ENCODE results near the gene GNG11.
A peak's percentile ranks its signal among the peaks of the same experiment; 100 is the strongest.
"Not testable (repeated sequence)": the region's sequence is repeated elsewhere in the genome, so short reads cannot be mapped to it uniquely, and the experiment has no call there.

GNG11 gene

DNA sequence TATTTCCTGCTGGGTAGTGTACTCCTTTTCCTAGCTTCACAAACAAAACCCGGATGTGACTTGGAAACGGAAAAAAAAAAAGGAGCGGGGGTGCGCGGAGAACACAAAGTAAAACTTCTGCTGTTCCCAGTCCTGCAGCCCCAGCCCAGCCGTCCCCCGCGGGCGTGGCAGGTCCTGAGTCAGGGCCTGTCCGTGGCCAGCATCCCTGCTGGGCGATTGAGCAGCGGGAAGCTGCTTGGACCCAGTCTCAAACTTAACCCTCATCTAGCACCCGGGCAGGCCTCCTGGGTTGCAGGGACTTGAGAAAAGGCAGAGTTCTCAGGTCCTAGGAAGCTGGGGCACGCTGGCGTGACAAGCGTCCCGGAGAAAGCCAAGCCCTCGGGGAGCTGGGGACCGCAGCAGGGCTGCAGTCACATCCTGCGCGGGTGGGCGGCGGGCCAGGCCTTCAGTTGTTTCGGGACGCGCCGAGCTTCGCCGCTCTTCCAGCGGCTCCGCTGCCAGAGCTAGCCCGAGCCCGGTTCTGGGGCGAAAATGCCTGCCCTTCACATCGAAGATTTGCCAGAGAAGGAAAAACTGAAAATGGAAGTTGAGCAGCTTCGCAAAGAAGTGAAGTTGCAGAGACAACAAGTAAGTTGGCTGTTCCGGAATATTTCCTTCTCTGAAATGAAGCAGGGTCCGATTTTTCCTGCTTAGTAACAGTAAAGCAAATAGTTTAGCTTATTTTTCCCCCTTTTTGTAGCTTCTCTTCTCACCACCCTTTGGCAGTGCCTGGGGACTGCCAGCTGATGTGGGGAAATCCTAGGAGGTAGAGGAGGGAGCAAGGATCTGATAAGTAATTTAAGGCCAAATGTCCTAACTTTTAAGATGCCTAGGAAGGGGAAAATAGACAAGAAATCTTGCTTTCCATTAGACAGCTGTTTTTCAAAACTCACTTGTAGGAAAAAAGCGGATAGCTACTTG is at the start of gene GNG11:
TSS of gene GNG11 (plus strand) at position 129 of the 960 bp plus-strand sequence. CDS start at position 532, 403 bp downstream.
- peak; percentile 72 for DNase-seq

DNA sequence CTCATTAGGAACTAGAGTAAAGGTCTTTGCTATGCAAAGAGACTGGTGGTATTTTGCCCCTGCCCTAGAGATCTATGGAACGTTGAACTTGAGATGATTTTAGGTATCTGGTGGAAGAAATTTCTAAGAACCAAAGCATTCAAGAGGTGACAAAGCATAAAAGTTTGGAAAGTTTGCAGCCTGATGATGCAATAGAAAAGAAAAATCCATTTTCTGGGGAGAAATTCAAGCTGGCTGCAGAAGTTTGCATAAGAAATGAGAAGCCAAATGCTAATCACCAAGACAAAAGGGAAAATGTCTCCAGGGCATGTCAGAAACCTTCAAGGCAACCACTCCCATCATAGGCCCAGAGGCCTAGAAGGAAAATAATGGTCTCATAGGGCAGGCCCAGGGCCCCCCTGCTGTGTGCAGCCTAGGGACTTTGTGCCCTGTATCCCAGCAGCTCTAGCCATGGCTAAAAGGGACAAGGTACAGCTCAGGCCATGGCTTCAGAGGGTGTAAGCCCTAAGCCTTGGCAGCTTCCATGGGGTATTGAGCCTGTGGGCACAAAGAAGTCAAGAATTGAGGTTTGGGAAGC is 47.4 kb upstream of the GNG11 start:
- no peak for DNase-seq

DNA sequence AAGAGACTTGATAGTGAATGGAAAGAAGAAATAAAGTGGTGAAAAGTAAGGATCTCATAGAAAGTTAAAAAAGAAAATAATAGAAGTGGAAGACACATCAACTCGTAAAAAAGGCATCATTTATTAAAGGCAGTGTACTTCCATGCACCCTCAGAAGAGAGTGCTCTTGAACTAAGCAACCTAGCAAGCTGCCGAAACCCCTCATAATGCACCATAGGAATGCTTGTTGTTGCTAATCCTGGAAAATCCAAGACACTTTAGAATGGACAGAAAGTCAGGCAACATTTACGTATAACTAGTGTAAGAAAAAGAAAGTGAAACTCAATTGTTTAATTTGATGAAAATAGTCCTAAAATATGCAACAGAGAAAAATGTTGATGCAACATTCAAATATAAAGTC is 43.8 kb upstream of the GNG11 start:
- DNase-seq: no peak

DNA sequence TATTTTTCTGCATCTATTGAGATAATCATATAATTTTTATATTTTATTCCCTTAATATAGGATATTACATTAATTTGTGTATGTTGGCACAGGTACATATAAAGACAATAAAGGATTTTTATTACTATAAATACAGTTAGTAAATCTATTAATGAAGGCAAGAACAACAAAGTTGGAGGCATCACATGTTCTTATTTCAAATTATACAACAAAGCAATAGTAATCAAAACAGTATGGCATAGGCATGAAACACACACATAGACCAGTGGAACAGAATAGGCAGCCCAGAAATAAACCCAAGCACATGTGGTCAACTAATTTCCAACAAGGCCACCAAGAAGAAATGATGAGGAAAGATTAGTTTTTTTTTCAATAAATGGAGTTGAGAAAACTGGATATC is 42.2 kb upstream of the GNG11 start:
- no peak for DNase-seq

DNA sequence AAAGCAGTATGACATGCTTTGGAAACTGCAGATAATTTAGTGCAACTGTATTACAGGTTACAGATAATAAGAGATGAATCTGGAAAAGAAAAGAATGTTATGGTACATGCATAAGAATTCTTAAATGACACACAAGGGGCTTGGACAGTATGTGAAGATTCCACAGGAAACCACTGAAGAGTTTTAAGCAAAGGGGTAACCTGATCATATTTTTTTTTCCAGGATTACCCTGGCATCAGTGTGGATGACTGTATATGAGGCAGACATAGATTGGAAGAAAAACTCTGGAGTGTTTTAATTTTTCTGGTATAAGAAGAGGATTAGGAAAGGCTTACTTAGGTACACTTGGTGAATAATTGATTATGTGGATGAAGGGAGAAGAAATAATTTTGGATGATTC is 39.1 kb upstream of the GNG11 start:
- no peak for DNase-seq

DNA sequence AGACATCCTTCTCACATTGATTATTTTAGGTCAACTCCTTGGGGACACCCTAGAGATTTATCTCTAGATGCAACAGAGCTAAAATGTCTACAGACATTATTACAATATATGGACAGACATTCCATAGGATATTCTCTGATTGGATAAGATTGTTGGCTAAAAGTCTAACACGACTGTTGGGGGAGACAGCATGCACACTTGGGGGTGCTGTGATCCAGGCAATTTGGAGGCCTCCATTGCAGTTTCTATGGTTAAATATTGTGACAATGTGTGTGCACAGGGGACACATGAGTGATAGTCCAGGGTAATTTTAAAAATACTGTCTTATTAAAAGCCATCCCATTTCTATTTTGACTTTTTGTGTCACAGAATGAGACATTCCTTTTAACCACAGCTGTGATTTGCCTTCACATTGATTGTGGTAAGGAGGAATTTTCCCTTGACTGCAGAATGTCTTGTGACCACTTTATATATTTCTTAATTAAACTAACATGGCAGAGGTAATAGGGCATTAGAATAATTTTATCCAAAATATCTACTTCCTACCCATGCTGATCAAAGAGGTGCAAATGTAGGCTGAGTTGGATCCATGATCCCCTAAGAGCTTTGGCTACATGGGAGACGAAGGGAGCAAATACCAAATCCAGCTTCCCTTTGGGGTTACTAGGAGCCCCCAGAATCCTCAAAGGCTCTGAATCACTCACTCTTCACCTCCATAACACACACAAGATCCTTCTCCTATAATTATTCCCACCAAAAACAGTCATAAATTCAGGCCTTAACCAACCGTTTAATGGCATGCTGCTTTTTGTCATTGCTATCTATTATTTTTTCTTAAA is 38.2 kb upstream of the GNG11 start:
- DNase-seq: no peak

DNA sequence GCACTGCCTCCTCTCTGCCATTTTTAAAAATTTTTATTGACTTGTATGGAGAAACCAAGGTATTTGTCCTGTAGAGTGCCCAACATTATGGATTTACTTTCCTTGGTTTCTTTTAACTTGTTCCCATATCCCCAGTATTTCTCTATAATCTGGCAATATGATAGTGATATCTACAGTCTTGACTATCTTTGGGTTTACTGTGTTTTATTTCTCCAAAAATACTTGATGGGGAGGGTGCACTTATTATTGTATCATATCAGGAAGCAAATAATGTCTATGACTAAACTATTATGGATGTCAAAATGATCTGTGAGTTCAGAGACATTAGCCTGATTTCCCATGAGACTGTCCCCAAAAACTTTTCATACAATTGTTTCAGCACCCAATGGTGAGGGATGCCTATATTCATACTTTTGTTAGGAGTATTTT is 37.6 kb upstream of the GNG11 start:
- no peak for DNase-seq

DNA sequence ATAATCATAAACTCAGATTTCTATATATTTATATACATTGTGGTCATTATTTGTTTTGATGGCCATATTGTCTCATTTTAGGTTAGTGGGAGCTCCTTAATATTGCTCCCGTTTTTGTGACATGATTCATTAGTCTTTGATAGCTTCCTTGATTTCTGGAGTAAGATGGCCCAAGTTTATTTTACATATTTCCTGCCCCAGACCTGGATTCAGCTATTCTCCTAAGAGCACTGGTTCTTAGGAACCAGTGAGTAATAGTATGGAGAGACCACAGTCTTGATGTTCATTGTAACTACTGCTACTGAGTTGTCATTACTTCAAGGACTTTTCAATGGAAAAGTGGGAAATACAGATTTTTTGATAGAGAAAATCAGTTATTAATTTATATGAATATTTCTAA is 37.0 kb upstream of the GNG11 start:
- DNase-seq: no peak

DNA sequence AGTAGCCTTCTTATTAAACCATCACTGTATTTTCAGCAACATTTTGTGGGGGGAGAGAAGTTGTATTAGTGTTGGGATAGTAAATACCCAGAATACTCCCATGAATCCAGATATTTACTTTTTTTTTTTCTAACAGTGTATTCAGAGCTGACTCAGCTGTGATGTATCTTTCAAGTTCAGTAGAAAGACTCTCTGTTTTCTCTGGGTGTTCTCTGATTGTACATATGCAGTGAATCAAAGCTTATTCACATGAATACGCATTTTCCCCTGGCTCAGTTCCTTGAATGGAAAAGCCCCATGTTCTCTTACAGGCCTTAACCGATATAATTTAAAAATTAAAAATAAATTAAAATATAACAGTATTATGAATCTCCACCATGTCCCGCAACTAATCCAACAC is 32.3 kb upstream of the GNG11 start:
- DNase-seq: peak; percentile 80

DNA sequence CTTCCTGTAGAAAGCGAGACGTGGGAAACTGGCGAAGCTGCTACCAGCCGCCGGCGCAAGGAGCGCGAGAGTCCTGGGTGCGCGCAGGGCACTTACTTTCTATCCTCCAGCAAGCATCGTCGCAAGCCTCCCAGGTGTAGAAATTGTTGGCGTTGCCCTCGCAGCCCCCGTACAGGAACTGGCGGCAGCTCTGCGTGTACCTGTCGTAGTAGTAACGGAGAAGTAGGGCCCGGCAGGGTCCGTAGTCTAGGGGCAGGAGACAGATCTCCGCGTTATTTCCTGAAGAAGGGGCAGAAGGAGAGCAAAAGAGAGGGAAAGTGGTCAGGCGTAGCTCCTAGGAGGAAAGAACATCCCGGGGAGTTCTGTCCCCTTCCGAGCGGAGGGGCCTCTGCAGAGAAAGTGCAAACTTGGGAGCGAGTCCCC is 31.5 kb upstream of the GNG11 start:
- DNase-seq: peak; percentile 64

DNA sequence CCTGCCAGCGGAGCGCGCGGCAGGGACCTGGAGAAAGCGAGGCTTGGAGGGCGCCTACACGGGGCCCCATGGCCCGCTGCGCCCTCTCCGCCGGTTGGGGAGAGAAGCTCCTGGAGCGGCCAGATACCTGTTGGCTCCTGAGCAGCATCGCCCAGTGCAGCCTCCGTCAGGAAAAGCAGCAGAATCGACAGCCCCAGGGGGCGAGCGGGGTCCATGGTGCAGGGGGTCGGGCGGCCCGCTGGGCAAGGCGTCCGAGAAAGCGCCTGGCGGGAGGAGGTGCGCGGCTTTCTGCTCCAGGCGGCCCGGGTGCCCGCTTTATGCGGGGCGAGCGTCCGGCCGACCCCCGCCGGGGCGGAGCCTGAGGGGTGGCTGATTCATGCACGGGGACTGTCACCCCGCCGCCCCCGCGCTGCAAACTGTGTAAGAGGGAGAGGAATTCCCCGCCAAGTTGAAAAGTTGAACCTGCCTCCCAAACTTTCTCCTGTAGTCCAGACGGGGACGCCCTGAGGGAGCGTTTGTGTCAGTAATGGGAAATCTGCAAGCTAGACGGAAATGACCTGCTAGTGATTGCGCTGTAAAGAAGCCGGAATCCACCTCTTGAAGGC is 31.0 kb upstream of the GNG11 start, which contains the start of gene TFPI2:
TSS of gene TFPI2 (minus strand) at position 290 of the 605 bp plus-strand sequence. CDS start at position 215, 75 bp downstream.
- peak; percentile 54 for DNase-seq

DNA sequence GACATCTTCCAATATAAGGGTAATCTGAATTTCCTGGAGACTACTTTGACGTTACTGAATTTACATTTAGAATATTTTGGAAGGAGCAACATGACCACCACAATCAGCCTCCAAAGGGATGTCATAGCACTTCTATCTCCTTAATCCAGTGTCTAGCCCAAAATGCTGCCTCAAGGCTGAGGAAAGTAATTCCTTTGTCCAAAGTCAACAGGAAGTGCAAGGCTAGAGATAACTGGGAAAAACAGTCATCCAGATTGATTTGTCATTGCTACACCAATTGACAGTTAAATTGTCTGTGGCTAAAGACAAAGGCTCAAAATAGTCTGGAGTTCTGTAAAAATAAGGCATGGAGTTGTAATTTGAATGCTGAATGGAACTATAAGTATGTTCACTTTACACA is 27.1 kb upstream of the GNG11 start:
- no peak for DNase-seq

DNA sequence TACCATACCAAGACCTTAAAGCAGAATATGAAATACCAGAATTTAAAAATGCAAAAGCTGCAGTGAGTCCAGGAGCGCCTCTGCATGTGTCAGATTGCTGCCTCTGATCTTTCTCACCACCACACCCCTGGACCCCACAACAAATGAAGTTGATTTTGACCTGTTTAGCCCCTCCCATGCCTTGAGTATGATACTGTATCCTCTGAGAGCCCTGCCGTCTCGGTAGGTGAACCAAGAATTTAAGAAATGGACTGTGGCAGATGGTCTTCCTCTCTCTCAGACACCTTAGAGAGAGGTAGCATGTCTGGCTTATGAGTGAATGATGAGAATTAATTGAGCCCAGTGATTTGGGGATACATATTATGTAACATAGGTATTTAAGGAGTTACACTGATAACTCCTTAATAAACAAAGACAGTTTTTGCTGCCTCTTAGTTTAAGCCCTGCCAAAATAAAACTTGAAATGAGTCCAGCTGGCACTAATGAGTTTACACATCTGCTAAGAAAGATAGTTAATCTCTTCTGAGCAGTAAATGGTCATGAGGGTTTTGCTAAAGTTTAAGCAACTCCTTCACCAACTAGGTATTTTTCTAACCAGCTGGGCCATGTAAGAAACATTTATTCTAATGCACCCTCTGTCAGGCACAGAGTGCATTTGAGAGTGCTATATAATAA is 26.4 kb upstream of the GNG11 start:
- DNase-seq: no peak

DNA sequence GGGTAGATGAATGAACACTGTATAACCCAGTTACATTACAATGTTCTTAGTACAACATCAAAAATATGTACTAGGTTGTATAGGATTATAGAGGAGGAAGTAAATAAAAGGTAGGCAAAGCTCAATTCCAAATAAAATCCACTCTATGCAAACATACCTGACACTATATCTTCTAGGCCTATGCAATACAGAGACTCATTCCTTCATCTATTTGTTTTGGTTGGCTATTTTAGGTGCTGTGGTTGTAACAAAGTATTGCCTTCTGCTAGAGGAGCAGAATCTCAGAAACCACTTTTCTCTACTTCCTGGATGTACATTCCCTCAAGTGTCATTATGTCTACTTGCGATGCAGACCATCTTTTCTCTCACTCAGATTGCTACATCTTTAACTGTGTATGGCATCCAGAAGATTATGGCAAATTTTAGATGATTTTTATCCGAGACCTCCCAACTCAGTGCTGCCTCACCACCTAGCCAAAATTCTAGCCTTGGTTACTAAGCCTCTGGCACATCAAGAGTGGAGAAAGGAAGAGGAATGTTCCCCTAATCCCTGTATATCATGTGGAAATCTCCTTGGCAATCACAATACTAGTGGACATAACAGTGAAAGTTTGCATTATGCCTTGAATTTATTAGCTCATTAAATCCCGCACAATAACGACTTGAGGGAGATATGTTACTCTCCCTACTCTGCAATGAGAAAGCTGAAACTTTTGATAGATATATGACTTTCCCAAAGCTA is 25.5 kb upstream of the GNG11 start:
- DNase-seq: no peak

DNA sequence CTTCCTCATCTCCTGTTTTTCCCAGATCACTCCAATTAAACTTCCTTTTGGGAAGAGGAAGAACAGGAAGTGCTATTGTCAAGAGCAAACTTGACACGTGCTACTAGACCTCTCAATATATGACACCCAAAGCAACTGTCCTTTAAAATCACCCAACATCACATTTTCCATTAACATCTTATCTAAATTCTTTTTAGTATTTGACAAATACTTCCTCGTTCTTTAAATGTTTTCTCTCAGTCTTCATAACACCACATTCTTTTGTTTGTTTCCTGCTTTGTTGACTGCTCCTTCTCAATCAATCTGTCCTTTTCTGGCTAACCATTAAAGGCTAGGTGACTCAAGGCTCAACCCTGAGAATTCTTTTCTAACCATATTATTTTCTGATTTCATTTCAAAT is 23.9 kb upstream of the GNG11 start:
- no peak for DNase-seq

DNA sequence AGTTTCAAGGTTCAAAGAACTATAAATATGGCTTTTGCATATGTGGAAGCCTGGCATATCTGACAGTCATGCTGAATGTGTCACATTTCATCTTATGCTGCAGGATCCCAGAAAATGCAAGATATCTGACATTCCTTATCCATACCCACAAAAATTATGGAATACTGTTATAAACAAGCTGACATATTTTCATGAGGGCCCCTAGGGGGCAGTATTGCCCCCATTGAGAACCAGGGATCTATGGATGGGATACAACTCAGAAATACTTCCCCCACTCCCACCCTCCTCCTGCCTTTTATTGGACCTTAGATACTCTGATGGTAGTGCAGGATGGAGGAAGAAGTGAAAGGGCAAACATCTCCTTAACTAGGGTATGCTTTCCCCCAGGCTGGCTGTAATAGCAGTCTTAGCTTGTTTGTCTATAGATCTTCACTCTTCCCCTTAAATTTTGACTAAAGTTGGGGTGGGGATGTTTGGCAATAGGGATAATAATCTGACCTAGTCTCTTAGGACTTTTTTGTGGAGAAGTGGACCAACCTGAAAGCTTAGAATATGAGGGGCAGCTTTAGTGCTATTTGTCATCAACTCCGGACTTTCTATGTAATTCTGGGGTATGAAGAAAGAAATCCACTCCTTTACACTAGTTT is 18.6 kb upstream of the GNG11 start:
- peak; percentile 60 for DNase-seq

DNA sequence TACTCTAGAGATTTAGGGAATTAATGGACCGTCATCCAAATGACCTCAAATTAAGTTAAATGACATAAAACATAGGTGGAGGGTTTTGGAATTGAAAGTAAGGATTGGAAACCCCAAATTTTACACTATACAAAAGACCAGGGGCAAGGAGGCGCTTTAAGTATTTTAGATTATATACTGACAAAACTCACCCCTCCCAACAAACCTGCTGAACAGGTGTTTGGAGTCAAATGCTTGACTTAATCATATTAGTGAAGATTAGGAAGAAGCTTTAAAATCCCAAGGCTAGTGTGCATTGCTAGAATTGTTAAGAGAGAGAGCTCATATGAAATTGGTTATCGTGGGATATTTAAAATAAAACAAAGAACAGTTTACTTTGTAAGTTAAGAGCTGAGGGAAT is 15.3 kb upstream of the GNG11 start, which contains the start of gene GNGT1:
TSS of gene GNGT1 (plus strand) at position 301 of the 400 bp plus-strand sequence. CDS start 180 bp downstream, outside the sequence.
- no peak for DNase-seq

DNA sequence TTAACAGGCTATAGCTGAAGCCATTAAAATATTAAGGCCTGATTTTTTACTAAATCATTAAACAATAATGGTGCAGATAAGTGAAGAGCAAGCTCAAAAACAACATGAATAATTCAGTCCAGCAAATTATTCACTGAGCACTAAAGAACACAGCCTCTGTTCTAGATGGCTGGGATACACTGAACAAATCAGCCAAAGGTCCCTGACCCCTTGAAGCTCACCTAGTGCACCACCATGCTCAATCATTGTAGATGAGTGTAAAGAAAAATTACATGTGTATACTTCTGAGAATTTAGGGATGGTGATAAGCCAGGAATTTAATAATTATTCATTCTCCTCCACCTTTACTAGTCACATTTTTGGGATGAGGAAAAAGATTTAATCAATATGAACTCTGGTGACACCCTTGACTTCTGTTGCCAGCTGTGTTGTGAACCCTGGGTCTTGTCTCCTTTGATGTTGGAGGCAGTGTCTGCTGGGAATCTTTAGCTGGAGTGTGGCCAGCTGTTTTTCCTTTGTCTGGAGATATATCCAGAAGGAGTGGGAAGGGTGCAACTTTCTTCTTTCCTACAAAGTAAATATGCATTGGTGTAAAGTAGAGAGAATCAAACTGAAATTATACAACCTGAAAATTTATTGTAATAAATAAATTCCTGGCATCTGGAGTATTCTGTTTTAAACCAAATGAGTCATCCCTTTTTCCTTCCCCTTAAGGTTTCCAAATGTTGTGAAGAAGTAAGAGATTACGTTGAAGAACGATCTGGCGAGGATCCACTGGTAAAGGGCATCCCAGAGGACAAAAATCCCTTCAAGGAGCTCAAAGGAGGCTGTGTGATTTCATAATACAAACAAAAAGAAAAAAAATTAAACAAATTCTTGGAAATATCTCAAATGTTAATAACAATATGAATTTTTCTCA is 11.2 kb upstream of the GNG11 start:
- DNase-seq: peak; percentile 79

DNA sequence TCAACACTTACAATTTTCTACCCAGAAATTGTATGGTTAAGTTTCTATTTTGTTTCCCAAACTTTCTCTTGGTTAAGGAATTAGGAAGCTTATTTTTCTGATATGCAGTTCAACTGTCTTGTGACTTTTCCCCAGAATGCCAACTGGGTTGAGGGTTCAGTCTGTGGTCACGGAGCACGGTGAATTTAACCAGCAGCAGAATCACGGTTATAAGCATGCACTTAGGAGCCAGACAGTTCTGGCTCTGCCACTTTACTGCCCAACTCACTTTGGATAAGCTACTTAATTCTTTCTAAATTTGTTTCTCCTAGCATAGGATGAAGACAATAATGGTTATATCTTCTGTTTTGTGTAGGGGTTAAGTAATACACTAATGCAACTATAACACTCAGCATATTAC is 10.3 kb upstream of the GNG11 start:
- DNase-seq: not testable (repeated sequence)

DNA sequence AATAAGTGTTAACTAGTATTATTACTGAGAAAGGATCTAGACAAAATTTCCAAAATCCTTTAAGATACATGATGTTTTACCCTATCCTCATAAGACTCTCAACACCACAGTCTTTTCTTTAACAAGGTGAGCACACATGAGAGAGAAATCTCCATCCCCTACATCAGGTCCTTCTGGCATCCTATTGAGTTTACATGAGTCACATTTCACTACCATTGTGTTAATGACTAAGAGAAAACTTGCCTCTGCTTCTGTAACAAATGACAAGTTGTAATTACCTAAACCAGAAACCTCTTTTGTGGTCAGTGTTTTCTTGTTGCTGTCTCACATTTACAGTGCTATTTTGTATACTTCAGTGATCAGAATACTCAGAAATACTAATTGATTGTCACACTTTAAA is 9.9 kb upstream of the GNG11 start:
- DNase-seq: not testable (repeated sequence)

Measured in HCEC 1CT (cell line).